Liver (tissue), 10 donors: ENCODE measurements around the gene SMIM13. TPM values are rescaled to one million over a fixed set of nuclear protein-coding genes. Genes with fewer than 3 reads are reported as not detected.

Experiments used
- DNase-seq: peaks from one replicate; pipeline ENCODE4 v3.0.0-alpha.2; 2017; ENCODE audit warnings: low spot score
- H3K27ac ChIP-seq, 2 donors: one replicate each; pipeline ENCODE4 v1.7.0; 2013; ENCODE audit warnings: inconsistent platforms in 2 of 2, low read length in 2 of 2, control low read depth in 1 of 2, low read depth in 1 of 2, mild to moderate bottlenecking in 1 of 2
- H3K27me3 ChIP-seq, 4 donors: one replicate each; pipeline versions ENCODE4 v1.6.1 to v1.7.0; 2013; ENCODE audit warnings: low read length in 3 of 4, inconsistent platforms in 1 of 4, mild to moderate bottlenecking in 1 of 4, moderate library complexity in 1 of 4; ENCODE audit not compliant: control insufficient read depth in 4 of 4, insufficient read depth in 4 of 4
- H3K36me3 ChIP-seq, 4 donors: one replicate each; pipeline versions ENCODE4 v1.6.1 to v1.7.0; 2013; ENCODE audit warnings: low read length in 3 of 4, mild to moderate bottlenecking in 3 of 4, low read depth in 1 of 4, moderate library complexity in 1 of 4; ENCODE audit not compliant: control insufficient read depth in 4 of 4, insufficient read depth in 3 of 4
- H3K4me1 ChIP-seq, 4 donors: one replicate each; pipeline versions ENCODE4 v1.6.1 to v1.7.0; 2013; ENCODE audit warnings: low read length in 3 of 4, mild to moderate bottlenecking in 3 of 4, moderate library complexity in 1 of 4; ENCODE audit not compliant: control insufficient read depth in 4 of 4, insufficient read depth in 4 of 4
- H3K4me3 ChIP-seq, 3 donors: one replicate each; pipeline versions ENCODE4 v1.6.1 to v1.7.0; 2013; ENCODE audit warnings: low read length in 3 of 3, control low read depth in 1 of 3, low read depth in 1 of 3, mild to moderate bottlenecking in 1 of 3
- H3K9ac ChIP-seq, 2 donors: one replicate each; pipeline ENCODE4 v1.7.0; 2013; ENCODE audit warnings: low read length in 2 of 2, mild to moderate bottlenecking in 2 of 2, moderate library complexity in 2 of 2, control low read depth in 1 of 2, low read depth in 1 of 2
- H3K9me3 ChIP-seq, 4 donors: one replicate each; pipeline versions ENCODE4 v1.6.1 to v1.7.0; 2013; ENCODE audit warnings: low read length in 3 of 4; ENCODE audit not compliant: control insufficient read depth in 4 of 4
- ATF3 ChIP-seq: IDR thresholded peaks from 2 replicates; pipeline ENCODE4 v1.6.1; 2016; ENCODE audit warnings: antibody characterized with exemption
- CTCF ChIP-seq: fragments of 150-350 bp; IDR thresholded peaks from 2 replicates; pipeline ENCODE4 v1.5.1; 2017; ENCODE audit warnings: improper control_type of control experiment, low read depth, low read length; ENCODE audit not compliant: missing input control
- GABPA ChIP-seq, 2 donors: IDR thresholded peaks in 1 of 2; conservative IDR thresholded peaks in 1 of 2; 2 replicates each; pipeline ENCODE4 v1.6.1; 2016; ENCODE audit warnings: antibody characterized with exemption in 2 of 2, mild to moderate bottlenecking in 1 of 2, moderate library complexity in 1 of 2
- HNF4A ChIP-seq, 2 donors: conservative IDR thresholded peaks; 2 replicates each; pipeline ENCODE4 v1.6.1; 2016; ENCODE audit warnings: antibody characterized with exemption in 2 of 2, mild to moderate bottlenecking in 2 of 2
- HNF4G ChIP-seq: IDR thresholded peaks from 2 replicates; pipeline ENCODE4 v1.6.1; 2016; ENCODE audit warnings: antibody characterized with exemption
- JUND ChIP-seq, 2 donors: IDR thresholded peaks; 2 replicates each; pipeline ENCODE4 v1.6.1; 2016; ENCODE audit warnings: antibody characterized with exemption in 2 of 2
- RAD21 ChIP-seq, 2 donors: IDR thresholded peaks; 2 replicates each; pipeline ENCODE4 v1.6.1; 2016; ENCODE audit warnings: antibody characterized with exemption in 2 of 2, mild to moderate bottlenecking in 2 of 2
- REST ChIP-seq: IDR thresholded peaks from 2 replicates; pipeline ENCODE4 v1.6.1; 2016; ENCODE audit warnings: antibody characterized with exemption, mild to moderate bottlenecking
- RXRA ChIP-seq, 2 donors: IDR thresholded peaks; 2 replicates each; pipeline ENCODE4 v1.6.1; 2017 to 2018; ENCODE audit warnings: antibody characterized with exemption in 2 of 2, mild to moderate bottlenecking in 1 of 2
- SP1 ChIP-seq: IDR thresholded peaks from 2 replicates; pipeline ENCODE4 v1.6.1; 2018; ENCODE audit warnings: antibody characterized with exemption, mild to moderate bottlenecking
- YY1 ChIP-seq: IDR thresholded peaks from 2 replicates; pipeline ENCODE4 v1.6.1; 2016; ENCODE audit warnings: antibody characterized with exemption, mild to moderate bottlenecking
- WGBS: extraction: QIAGEN DNeasy Blood & Tissue Kit; methylation state at CpG from one replicate; pipeline ENCODE4 v1.1.7; 2013; 5-methylcytosine and 5-hydroxymethylcytosine counted together
- polyA plus RNA-seq, 2 donors: library from polyadenylated mRNA; stranded (reverse) in 1 of 2; unstranded in 1 of 2; fragments of 200-250 nt in 1 of 2; fragments of >200 nt in 1 of 2; fragmentation: Nextera tagmentation in 1 of 2; extraction: Ambion mirVana in 1 of 2; gene quantifications; one replicate each; pipeline versions ENCODE4 v1.2.1 to v1.2.3, GENCODE V29; 2013 to 2015
- small RNA-seq: library from RNA; depleted of rRNA; stranded (forward); fragments of <200 nt; gene quantifications from one replicate; pipeline ENCODE3, GENCODE V24; 2014
- total RNA-seq, 2 donors: library from RNA; depleted of rRNA; stranded (reverse); fragments of >200 nt; gene quantifications; one replicate each; pipeline ENCODE4 v1.2.3, GENCODE V29; 2014
- donor health status: healthy.
- donor health status: healthy.
- donor health status: healthy.
- donor health status: healthy.
- donor health status: healthy.

The SMIM13 gene
- total and polyA plus RNA-seq, 4 donors, result 2.8 to 9.0 (median 5.8) TPM

- Histone ChIP-seq H3K27ac (no peak overlapping the region), H3K4me1 (peaks cover 0 to 8% (median 2%) of the 10 kb centered on the region in 4 donors), H3K4me3 (no peak overlapping the region), H3K9me3 (no peaks in the 10 kb centered on the region), H3K9ac (no peak overlapping the region), H3K36me3 (peaks cover 3 to 18% (median 13%) of the 10 kb centered on the region in 4 donors), H3K27me3 (no peaks in the 10 kb centered on the region)
- TF ChIP-seq RAD21 (IDR thresholded peaks at IDR 0.05) (peak in 1 of 2 donors; percentile 14), HNF4G (no peak)
- DNase-seq, result no peak
- WGBS, result 96% methylated on average over 17 of the region's 17 CpGs
These were observed 91.7 kb downstream of the SMIM13 start for GRCh38 chr6:11185204-11185842.

GRCh38 chr6:11187301-11187700 lies 93.7 kb downstream of the SMIM13 start:
- no peak for DNase-seq
- H3K9me3 ChIP-seq, result no peaks in the 10 kb centered on the region
- H3K36me3 ChIP-seq, result peaks cover 7 to 27% (median 19%) of the 10 kb centered on the region in 4 donors
- H3K9ac ChIP-seq, result no peak overlapping the region
- no peaks in the 10 kb centered on the region for H3K27me3 ChIP-seq
- peaks cover 0 to 8% (median 2%) of the 10 kb centered on the region in 4 donors for H3K4me1 ChIP-seq
- WGBS, result 92% methylated on average over 6 of the region's 6 CpGs
- H3K4me3 ChIP-seq, result no peak overlapping the region
- peak overlapping the region in 1 of 2 donors; percentile 74 for H3K27ac ChIP-seq
- TF ChIP-seq RAD21 (IDR thresholded peaks at IDR 0.05) (no peak), CTCF (no peak), GABPA (IDR thresholded peaks at IDR 0.05 in 1 of 2, conservative IDR thresholded peaks at IDR 0.05 in 1 of 2) (no peak), ATF3 (no peak), YY1 (no peak), RXRA (IDR thresholded peaks at IDR 0.05) (no peak), HNF4A (conservative IDR thresholded peaks at IDR 0.05) (no peak), JUND (IDR thresholded peaks at IDR 0.05) (no peak), HNF4G (no peak), SP1 (no peak), REST (no peak)

Small RNA genes within 50 kb of the gene (small RNA-seq; reads per million reads assigned to genes)
- not detected for gene AL136139.1

Other genes with a start within 250 kb of the SMIM13 start
- not detected for gene GCM2, start 211.8 kb upstream of the SMIM13 start, total RNA-seq
- gene GCM2, start 211.8 kb upstream of the SMIM13 start, polyA plus RNA-seq, result not detected
- under 1 TPM; 0.28 to 0.33 TPM for gene SYCP2L, start 206.8 kb upstream of the SMIM13 start, total RNA-seq
- not detected for gene SYCP2L, start 206.8 kb upstream of the SMIM13 start, polyA plus RNA-seq
- gene ELOVL2, start 49.5 kb upstream of the SMIM13 start, total RNA-seq, result 10 to 100 TPM; 27.8 to 28.5 TPM
- gene ELOVL2, start 49.5 kb upstream of the SMIM13 start, polyA plus RNA-seq, result 10 to 100 TPM in 1 of 2 donors, 1 to 10 TPM in 1; 7.1 to 16.5 TPM
- under 1 TPM in 1 of 2 donors, not detected in 1; 0.14 TPM for gene ERVFRD-1, start 17.9 kb downstream of the SMIM13 start, total RNA-seq
- under 1 TPM; 0.07 to 0.28 TPM for gene ERVFRD-1, start 17.9 kb downstream of the SMIM13 start, polyA plus RNA-seq
- 10 to 100 TPM in 1 of 2 donors, 1 to 10 TPM in 1; 7.8 to 15.7 TPM for gene NEDD9, start 138.8 kb downstream of the SMIM13 start, total RNA-seq
- 10 to 100 TPM in 1 of 2 donors, 1 to 10 TPM in 1; 7.5 to 16.8 TPM for gene NEDD9, start 138.8 kb downstream of the SMIM13 start, polyA plus RNA-seq